Measurements from ENCODE around the gene RSAD1.

The RSAD1 gene

DNA sequence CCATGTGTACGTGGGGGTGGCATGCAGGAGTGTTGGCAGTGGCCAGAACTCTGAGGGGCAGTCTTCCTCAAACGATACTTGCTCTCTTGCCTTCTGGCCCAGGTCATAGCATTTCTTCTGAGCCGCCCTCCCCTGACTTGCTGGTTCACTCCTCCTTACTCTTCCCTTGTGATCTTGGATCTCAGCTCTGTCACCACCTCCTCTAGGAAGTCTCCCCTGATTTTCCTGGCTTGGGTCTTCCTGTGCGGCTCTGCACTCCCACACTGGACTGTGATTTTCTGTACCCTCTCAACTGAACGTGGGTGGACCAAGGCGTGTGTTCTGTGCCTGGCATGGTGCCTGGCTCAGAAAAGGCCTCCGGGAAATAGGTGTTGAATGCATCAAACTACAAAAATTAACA is 56.7 kb downstream of the RSAD1 start:
- Histone ChIP-seq H3K27ac (no peak overlapping the region), H3K27me3 (ENCODE audit: insufficient read depth, low read depth) (peaks cover 74% of the 10 kb centered on the region), H3K79me2 (ENCODE audit: insufficient read depth, low read depth) (no peaks in the 10 kb centered on the region), H3K4me3 (IDR thresholded peaks at IDR 0.05; ENCODE audit: insufficient read depth, low read depth, low read length) (no peak overlapping the region), H4K20me1 (ENCODE audit: insufficient read depth) (no peaks in the 10 kb centered on the region), H3K4me2 (no peak overlapping the region), H2AFZ (ENCODE audit: low read depth) (no peak overlapping the region), H3K9ac (no peak overlapping the region), H3K4me1 (ENCODE audit: low read depth, poor library complexity, severe bottlenecking) (no peaks in the 10 kb centered on the region), H3K36me3 (ENCODE audit: insufficient read depth) (no peaks in the 10 kb centered on the region)
- TF ChIP-seq, protein P1, sequence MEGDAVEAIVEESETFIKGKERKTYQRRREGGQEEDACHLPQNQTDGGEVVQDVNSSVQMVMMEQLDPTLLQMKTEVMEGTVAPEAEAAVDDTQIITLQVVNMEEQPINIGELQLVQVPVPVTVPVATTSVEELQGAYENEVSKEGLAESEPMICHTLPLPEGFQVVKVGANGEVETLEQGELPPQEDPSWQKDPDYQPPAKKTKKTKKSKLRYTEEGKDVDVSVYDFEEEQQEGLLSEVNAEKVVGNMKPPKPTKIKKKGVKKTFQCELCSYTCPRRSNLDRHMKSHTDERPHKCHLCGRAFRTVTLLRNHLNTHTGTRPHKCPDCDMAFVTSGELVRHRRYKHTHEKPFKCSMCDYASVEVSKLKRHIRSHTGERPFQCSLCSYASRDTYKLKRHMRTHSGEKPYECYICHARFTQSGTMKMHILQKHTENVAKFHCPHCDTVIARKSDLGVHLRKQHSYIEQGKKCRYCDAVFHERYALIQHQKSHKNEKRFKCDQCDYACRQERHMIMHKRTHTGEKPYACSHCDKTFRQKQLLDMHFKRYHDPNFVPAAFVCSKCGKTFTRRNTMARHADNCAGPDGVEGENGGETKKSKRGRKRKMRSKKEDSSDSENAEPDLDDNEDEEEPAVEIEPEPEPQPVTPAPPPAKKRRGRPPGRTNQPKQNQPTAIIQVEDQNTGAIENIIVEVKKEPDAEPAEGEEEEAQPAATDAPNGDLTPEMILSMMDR (conservative IDR thresholded peaks at IDR 0.05; ENCODE audit: low read depth, low read length), result no peak

Measured in KMS-11 (cell line).